Hematopoietic multipotent progenitor cell treated with erythropoietin and hydrocortisone succinate and interleukin-3 and kit ligand, for 15 days (in vitro differentiated cells): Measurements from ENCODE around the gene CRTC1.
A peak's percentile ranks its signal among the peaks of the same experiment; 100 is the strongest.

Experiments used
- DNase-seq: peaks from one replicate; pipeline ENCODE4 v3.0.0-alpha.2; 2015; ENCODE audit warnings: low spot score

The CRTC1 gene

DNA sequence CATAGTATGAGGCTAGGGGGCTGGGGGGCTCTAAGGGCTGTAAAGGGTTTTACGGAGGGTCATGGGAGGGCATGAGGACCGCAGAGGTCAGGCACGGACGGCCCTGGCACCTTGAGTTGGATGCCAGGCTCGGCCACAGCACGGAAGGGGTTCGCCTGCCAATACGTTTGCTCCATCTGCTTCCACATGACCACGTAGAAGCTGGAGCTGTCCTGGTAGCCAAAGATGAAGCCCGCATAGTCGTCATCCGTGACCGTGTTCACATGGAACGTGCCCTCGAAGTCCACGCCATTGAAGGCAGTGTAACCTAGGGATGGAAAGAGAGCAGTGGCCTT lies 101.3 kb downstream of the CRTC1 start:
- no peak for DNase-seq

DNA sequence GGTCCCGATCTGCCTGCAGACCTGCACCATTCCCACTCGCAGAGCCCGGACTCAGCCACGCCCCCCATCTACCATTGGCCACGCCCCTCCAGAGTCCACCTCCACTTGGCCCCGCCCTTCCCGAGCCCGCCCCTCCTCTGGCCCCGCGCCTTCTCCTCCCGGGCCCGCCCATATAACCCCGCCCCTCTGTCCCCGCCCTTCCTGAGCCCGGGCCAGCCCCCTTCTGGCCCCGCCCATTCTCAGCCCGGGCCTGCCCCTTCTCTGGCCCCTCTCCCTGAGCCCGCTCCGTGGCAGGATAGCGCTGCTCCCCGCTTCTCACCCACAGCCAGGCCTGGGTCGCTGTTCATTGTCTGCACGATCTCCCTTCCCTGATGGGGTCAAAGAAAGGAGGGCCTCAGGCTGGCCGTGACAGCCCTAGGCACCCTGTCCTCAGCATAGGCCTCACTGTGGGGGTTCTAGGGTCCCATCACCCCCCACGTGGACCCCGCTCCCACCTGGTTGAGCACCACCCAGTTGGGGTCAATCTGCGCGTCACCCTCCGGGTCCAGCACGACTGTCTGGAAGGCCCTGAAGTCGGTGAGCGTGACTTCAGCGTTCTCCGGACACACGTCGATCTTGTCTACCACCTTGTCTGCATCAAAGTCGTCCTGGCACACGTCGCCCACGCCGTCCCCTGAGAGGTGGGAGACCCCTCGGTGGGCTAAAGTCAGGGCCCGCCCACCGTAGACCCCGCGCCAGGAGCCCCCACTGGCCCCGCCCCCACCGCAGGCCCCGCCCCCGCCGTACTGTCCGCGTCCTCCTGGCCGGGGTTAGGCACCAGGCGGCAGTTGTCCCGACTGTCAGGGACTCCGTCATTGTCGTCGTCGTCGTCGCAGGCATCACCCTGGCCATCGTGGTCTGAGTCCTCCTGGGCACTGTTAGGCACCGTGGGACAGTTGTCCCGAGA lies 102.0 kb downstream of the CRTC1 start:
- peak; percentile 85 for DNase-seq

- no peak for DNase-seq
Measured at GRCh38 chr19:18788529-18789421, 105.3 kb downstream of the CRTC1 start.

GRCh38 chr19:18789422-18789869 lies 106.0 kb downstream of the CRTC1 start:
- no peak for DNase-seq

- no peak for DNase-seq
Measured at GRCh38 chr19:18789883-18790565, 106.5 kb downstream of the CRTC1 start.

- DNase-seq: no peak
Measured at GRCh38 chr19:18790566-18791314, 107.3 kb downstream of the CRTC1 start, which contains the start of gene COMP. COMP (minus strand) TSS chr19:18791305; CDS start chr19:18791269, 36 bp downstream.

GRCh38 chr19:18791315-18791678 lies 107.8 kb downstream of the CRTC1 start:
- no peak for DNase-seq

- DNase-seq: no peak
Measured at GRCh38 chr19:18792661-18793060, 109.2 kb downstream of the CRTC1 start.

DNA sequence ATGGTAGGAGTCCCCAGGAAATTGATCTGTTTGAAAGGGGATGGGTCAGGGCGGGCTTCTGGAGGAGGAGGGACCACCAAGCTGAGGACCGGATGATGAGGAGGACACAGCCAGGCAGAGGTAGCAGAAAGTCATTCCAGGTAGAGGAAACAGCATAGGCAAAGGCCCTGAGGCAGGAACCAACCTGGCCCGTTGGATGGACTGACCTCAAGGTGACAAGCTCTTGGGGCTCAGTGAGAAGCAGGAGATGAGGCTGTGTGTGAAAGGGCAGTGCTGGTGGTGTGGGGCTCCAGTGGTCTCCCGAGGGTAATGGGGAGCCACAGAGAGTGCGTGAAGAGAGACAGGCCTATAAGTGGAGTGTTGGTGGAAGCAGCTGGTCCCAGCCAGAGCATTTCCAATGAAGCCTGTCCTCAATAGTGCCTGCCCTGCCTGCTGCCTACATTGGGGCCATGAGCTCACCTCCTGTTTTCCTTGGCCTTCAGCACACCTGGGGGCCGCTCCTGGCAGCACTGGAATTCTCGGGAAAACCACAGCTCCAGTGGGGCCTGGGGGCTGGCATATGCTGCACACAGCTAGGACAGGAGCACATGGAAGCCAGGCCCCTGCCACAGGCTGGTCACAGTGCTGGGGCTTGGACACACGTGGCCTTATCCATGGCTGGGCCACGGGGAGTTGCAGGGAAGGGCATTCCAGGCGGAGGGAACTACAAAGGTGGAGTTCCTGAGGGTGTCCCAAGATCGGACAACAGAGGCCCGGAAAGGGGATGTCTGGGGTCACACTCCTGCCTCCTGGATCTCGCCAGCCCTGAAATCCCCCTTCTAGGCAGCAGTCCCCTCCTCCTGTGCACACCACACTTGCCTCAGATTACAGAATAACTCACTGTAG lies 109.9 kb downstream of the CRTC1 start:
- DNase-seq: no peak

GRCh38 chr19:18794029-18794313 lies 110.5 kb downstream of the CRTC1 start:
- no peak for DNase-seq

DNA sequence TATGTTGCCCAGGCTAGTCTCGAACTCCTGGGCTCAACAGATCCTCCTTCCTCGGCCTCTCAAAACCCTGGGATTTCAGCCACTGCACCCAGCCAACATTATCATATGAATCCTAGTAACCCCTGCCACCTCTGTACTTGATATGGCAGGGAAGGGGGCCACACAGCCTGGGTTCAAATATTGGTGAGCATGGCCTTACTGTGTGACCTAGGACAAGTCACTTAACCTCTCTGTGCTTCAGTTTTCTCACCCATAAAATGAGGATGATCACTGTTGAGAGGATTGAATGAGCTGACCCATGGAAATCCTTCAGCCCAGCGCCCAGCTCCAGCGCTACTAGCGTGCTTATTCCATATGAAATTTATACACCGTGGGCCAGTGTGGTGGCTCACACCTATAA lies 111.2 kb downstream of the CRTC1 start:
- no peak for DNase-seq

DNA sequence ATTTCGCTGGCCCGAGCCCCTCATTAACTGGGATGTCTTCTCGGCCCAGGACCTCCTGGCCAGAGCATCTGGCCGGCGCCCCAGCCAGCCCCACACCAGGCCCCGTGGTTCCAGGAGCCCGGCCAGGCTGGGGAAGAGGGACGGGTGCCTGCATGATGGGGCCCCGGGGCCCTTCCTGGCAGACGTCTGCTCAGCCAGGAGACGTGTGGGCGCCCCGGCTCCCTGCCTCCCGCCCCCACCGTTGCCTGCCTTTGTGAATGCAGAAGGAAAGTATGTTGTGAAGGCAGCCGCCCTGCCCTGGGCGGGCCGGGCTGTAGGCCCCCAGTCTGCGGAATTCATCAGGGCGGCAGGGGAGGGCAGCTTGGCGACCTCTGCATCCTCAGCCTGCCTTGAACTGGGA lies 112.1 kb downstream of the CRTC1 start:
- no peak for DNase-seq

DNA sequence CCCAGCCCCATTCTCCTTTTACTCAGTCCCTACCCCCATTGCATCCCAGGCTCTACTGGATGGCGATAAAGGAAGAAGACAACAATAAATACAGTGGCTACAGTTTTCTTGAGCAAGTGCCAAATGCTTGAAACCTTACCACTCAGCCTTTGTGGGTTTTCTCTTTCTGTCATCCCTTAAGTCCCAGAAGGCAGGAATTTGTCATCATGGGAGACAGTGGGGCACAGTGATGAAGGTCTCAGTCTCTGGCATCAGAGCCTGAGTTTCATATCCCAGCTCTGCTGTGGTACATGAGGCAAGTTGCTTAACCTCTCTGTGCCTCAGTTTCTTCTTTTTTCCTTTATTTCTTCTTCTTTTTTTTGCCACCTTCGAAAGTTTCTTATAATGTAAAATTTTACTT lies 112.8 kb downstream of the CRTC1 start:
- DNase-seq: no peak

DNA sequence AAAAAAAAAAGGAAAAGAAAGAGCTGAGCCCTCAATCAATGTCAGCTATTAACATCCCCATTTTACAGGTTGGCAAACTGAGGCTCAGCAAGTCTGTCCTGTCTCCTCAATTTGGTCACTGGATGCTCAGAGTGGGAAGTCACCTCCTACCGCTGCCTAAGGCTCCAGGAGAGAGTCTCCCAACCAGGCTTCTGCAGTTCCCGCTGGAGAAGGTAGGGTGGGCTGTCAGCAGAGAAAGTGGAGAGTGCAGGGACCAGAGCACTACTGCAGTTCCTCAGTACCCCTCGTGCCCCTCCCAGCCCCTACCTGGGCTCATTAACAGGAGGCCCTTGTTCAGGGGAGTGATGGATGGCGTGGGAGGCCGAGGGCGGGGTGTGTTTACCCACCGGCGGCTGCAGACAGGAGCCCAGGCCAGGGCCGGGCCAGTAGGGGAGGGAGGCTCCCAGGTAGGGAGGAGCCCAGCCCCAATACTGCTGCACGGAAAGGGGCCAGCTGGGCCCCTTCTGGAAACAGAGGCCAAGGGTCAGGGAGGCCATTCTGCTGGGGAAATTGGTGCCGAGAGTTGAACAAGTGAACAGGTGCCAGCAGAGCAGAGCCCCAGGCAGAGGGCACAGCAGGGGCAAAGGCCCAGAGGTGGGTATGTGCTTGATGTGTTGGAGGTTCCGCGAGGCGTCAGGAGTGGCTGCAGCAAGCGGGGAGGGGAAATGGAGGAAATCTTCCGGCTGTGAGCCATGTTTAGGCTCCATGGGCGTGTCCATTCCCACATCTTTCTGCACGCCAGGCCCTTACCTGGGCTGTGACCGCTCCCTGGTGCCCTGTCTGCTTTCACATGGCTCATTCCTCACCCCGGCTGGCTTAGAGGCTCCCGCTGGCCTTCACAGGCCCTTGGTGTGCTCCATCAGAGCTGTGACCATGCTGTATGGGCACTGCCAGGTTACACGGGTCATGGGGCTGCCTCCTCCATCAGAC lies 115.2 kb downstream of the CRTC1 start:
- no peak for DNase-seq

DNA sequence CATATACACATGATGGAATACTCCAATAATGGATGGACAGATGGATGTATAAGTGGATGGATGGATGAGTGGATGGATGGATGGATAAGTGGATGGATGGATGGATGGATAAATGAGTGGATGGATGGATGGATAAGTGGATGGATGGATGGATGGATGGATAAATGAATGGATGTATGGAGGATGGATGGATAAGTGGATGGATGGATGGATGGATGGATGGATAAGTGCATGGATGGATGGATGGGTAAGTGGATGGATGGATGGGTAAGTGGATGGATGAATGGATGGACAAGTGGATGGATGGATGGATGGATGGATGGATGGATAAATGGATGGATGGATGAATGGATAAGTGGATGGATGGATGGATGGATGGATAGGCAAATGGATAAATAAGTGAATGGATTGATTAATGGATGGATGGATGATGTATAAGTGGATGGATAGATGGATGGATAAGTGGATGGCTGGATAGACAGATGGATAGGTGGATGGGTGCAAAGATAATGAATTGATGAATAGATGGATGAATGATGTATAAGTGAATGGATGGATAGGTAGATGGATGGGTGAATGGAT lies 116.0 kb downstream of the CRTC1 start:
- no peak for DNase-seq

- DNase-seq: no peak
Measured at GRCh38 chr19:18800079-18800478, 116.6 kb downstream of the CRTC1 start.

GRCh38 chr19:18800636-18801035 lies 117.2 kb downstream of the CRTC1 start:
- DNase-seq: no peak

DNA sequence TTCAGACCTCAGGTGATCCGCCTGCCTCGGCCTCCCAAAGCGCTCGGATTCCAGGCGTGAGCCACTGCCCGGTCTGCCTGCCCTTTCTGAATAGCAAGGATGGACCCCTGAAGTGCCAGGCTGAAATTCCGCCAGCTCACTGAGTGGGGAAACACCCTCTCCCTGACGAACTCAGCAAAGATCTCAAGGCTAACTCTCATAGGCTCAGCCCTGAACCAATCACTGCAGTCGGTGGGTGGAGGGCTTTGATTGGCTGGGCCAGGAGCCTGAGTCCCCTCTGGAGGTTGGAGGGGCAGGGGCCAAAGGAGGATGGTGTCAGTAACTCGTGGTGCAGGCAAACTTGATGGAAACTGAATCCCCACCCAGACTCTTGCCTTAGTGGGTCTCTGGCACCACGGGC lies 118.9 kb downstream of the CRTC1 start:
- no peak for DNase-seq

- no peak for DNase-seq
Measured at GRCh38 chr19:18803550-18804138, 120.2 kb downstream of the CRTC1 start.
